Adrenal gland (tissue), 12 donors: ENCODE results near the gene CMC4. TPM values are rescaled to one million over a fixed set of nuclear protein-coding genes. Genes with fewer than 3 reads are reported as not detected.

Experiments used
- DNase-seq, 7 donors: peaks; one replicate each; pipeline ENCODE4 v3.0.0-alpha.2; 2019 to 2020
- H3K27ac ChIP-seq, 5 donors: fragments of 200-600 bp; sonication (generic) in 4 of 5; 1 replicate in 3 of 5; 2 replicates in 2 of 5; pipeline versions ENCODE4 v1.5.1 to v1.8.0; 2016 to 2020; ENCODE audit warnings: mild to moderate bottlenecking in 1 of 5
- H3K27me3 ChIP-seq: fragments of 200-600 bp; 2 replicates; pipeline ENCODE4 v1.8.0; 2021
- H3K36me3 ChIP-seq, 2 donors: fragments of 200-600 bp; replicated peaks in 1 of 2; 1 replicate in 1 of 2; 2 replicates in 1 of 2; pipeline versions ENCODE4 v1.5.1 to v1.8.0; 2018 to 2022
- H3K4me1 ChIP-seq, 2 donors: fragments of 200-600 bp; replicated peaks in 1 of 2; 1 replicate in 1 of 2; 2 replicates in 1 of 2; pipeline versions ENCODE4 v1.5.1 to v1.8.0; 2018 to 2021
- H3K4me3 ChIP-seq, 4 donors: fragments of 200-600 bp; sonication (generic) in 3 of 4; one replicate each; pipeline ENCODE4 v1.5.1; 2016 to 2018
- H3K9me3 ChIP-seq, 3 donors: fragments of 200-600 bp; sonication (generic) in 1 of 3; replicated peaks in 1 of 3; 1 replicate in 2 of 3; 2 replicates in 1 of 3; pipeline versions ENCODE4 v1.5.1 to v1.8.0; 2016 to 2021
- POLR2A ChIP-seq, 2 donors: fragments of 450-650 bp; IDR thresholded peaks; one replicate each; pipeline ENCODE4 v1.6.1; 2017; ENCODE audit warnings: antibody characterized with exemption in 2 of 2, mild to moderate bottlenecking in 2 of 2, moderate library complexity in 1 of 2
- WGBS, 4 donors: extraction: QIAGEN DNeasy Blood & Tissue Kit in 2 of 4; methylation state at CpG; one replicate each; pipeline versions ENCODE4 v1.1.5 to v1.1.7; 2013 to 2017; 5-methylcytosine and 5-hydroxymethylcytosine counted together
- intact Hi-C, 2 donors: fragments of 100-400 bp; cut with DNase I; formaldehyde crosslinking; loops; one replicate each; pipeline versions ENCODE4 v1.14.1 to v1.15.0; 2022 to 2023
- polyA plus RNA-seq, 3 donors: library from polyadenylated mRNA; stranded (reverse); fragments of 200-250 nt in 2 of 3; fragments of 350-450 nt in 1 of 3; fragmentation: Illumina TruSeq in 1 of 3; extraction: RNeasy Lipid Tissue Mini Kit (QIAGEN cat#74804) in 1 of 3; gene quantifications; one replicate each; pipeline ENCODE4 v1.2.3, GENCODE V29; 2013 to 2014
- total RNA-seq, 9 donors: library from RNA; depleted of rRNA in 4 of 9; stranded (reverse); fragments of >200 nt in 4 of 9; fragments of 120-200 nt in 1 of 9; fragmentation: NEBNext Ultra II Directional in 1 of 9; extraction: Animal tissue kit (Norgen Biotek cat#: 25700) in 1 of 9; gene quantifications; one replicate each; pipeline versions ENCODE4 v1.1.0 to v1.2.4, GENCODE V29; 2013 to 2023
- TF ChIP-seq, protein P1 (sequence below), 6 experiments: fragments of 450-650 bp in 4 of 6; fragments of 200-600 bp in 2 of 6; sonication (generic) in 1 of 6; IDR thresholded peaks; 1 replicate in 5 of 6; 2 replicates in 1 of 6; pipeline versions ENCODE4 v1.5.1 to v1.8.0; 2016 to 2021; ENCODE audit warnings: antibody characterized with exemption in 6 of 6, mild to moderate bottlenecking in 2 of 6, moderate library complexity in 1 of 6
- donor health status: healthy with polysubstance abuse.
- donor health status: Bipolar disorder and iron deficiency.
- donor health status: DM: yes; HTN: yes; CAD: no.
- donor health status: DM: no; HTN: no; CAD: no.
- donor health status: DM: no; HTN: no; CAD: no.
- donor health status: DM: yes; HTN: yes; CAD: no.

The CMC4 gene
- total and polyA plus RNA-seq, 12 donors = 5.0 to 32.5 (median 13.7) TPM

DNA sequence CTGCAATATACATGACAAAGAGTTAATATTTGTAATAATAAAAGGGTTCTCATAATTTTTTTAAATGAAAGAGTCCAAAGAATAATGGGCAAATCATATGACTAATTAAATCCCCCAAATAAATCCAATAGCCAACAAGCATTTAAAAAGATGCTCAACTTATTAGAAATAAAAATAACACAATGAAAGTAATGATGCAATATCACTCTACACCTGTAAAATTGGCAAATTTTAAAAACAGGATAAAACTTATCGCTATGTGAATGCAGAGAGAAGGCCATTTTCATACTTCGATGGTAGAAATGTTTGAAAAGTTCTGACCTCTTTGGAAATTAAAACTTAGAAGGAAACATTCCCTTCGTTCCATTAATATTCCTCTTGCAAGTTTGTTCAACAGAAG, 50.3 kb downstream of the CMC4 start:
- Histone ChIP-seq H3K27me3 (no peaks in the 10 kb centered on the region), H3K27ac (no peak overlapping the region), H3K4me1 (no peaks in the 10 kb centered on the region), H3K36me3 (no peaks in the 10 kb centered on the region), H3K9me3 (no peaks in the 10 kb centered on the region), H3K4me3 (no peak overlapping the region)
- DNase-seq = no peak
- intact Hi-C loops = no loop called here
- TF ChIP-seq POLR2A (IDR thresholded peaks at IDR 0.05) = no peak
- TF ChIP-seq, protein P1, sequence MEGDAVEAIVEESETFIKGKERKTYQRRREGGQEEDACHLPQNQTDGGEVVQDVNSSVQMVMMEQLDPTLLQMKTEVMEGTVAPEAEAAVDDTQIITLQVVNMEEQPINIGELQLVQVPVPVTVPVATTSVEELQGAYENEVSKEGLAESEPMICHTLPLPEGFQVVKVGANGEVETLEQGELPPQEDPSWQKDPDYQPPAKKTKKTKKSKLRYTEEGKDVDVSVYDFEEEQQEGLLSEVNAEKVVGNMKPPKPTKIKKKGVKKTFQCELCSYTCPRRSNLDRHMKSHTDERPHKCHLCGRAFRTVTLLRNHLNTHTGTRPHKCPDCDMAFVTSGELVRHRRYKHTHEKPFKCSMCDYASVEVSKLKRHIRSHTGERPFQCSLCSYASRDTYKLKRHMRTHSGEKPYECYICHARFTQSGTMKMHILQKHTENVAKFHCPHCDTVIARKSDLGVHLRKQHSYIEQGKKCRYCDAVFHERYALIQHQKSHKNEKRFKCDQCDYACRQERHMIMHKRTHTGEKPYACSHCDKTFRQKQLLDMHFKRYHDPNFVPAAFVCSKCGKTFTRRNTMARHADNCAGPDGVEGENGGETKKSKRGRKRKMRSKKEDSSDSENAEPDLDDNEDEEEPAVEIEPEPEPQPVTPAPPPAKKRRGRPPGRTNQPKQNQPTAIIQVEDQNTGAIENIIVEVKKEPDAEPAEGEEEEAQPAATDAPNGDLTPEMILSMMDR (IDR thresholded peaks at IDR 0.05) = no peak
- WGBS, 4 donors = 77 to 85% (median 82%) methylated on average over 3 of the region's 3 CpGs

Other genes starting within 250 kb of the CMC4 start
- under 1 TPM in 1 of 9 donors, not detected in 8; 0.11 TPM for gene SMIM9, start 236.5 kb downstream of the CMC4 start, total RNA-seq
- not detected for gene SMIM9, start 236.5 kb downstream of the CMC4 start, polyA plus RNA-seq
- gene F8A1, start 184.8 kb downstream of the CMC4 start, total RNA-seq = 10 to 100 TPM in 6 of 9 donors, 1 to 10 TPM in 2, under 1 TPM in 1; 0.61 to 49.2 (median 20.5) TPM
- 10 to 100 TPM; 40.5 to 50.1 (median 47.6) TPM for gene F8A1, start 184.8 kb downstream of the CMC4 start, polyA plus RNA-seq
- gene F8, start 48.4 kb downstream of the CMC4 start, total RNA-seq = 10 to 100 TPM; 31.3 to 78.1 (median 40.7) TPM
- 10 to 100 TPM; 13.4 to 24.8 (median 15.7) TPM for gene F8, start 48.4 kb downstream of the CMC4 start, polyA plus RNA-seq
- gene FUNDC2, start 44.3 kb downstream of the CMC4 start, total RNA-seq = 100 to 1,000 TPM in 6 of 9 donors, 10 to 100 TPM in 3; 72.0 to 188 (median 117) TPM
- 100 to 1,000 TPM in 1 of 3 donors, 10 to 100 TPM in 2; 71.5 to 210 (median 84.0) TPM for gene FUNDC2, start 44.3 kb downstream of the CMC4 start, polyA plus RNA-seq
- gene MTCP1, start within 50 bp of the CMC4 start, total RNA-seq = 10 to 100 TPM in 5 of 9 donors, 1 to 10 TPM in 3, not detected in 1; 1.2 to 31.8 (median 16.2) TPM
- 100 to 1,000 TPM in 2 of 3 donors, 10 to 100 TPM in 1; 16.5 to 218 (median 119) TPM for gene MTCP1, start within 50 bp of the CMC4 start, polyA plus RNA-seq
- gene BRCC3, start 372 bp upstream of the CMC4 start, total RNA-seq = 10 to 100 TPM; 10.6 to 26.7 (median 20.1) TPM
- 10 to 100 TPM in 1 of 3 donors, 1 to 10 TPM in 2; 7.8 to 43.0 (median 9.7) TPM for gene BRCC3, start 372 bp upstream of the CMC4 start, polyA plus RNA-seq
- 10 to 100 TPM; 18.2 to 94.0 (median 40.1) TPM for gene VBP1, start 145.3 kb upstream of the CMC4 start, total RNA-seq
- gene VBP1, start 145.3 kb upstream of the CMC4 start, polyA plus RNA-seq = 10 to 100 TPM; 18.7 to 85.4 (median 19.5) TPM
- gene RAB39B, start 193.4 kb upstream of the CMC4 start, total RNA-seq = 1 to 10 TPM in 3 of 9 donors, under 1 TPM in 6; 0.18 to 5.7 (median 0.76) TPM
- 1 to 10 TPM in 2 of 3 donors, under 1 TPM in 1; 0.77 to 2.6 (median 1.8) TPM for gene RAB39B, start 193.4 kb upstream of the CMC4 start, polyA plus RNA-seq